ENCODE results near the gene TSKS.

TSKS gene

GRCh38 chr19:49704888-49705642, 58.0 kb downstream of the TSKS start:
- H3K9me3 ChIP-seq (ENCODE audit: control insufficient read depth, low read depth, low read length) = no peaks in the 10 kb centered on the region
- H3K27me3 ChIP-seq (ENCODE audit: control insufficient read depth, insufficient read depth, low read length) = no peaks in the 10 kb centered on the region
- H3K4me3 ChIP-seq (ENCODE audit: low read length) = no peak overlapping the region
- H3K27ac ChIP-seq (ENCODE audit: low read length) = no peak overlapping the region
- peaks cover 27% of the 10 kb centered on the region for H3K36me3 ChIP-seq (ENCODE audit: control insufficient read depth, low read depth, low read length)
- H3K9ac ChIP-seq (ENCODE audit: low read length) = no peak overlapping the region
- H3K4me1 ChIP-seq (ENCODE audit: control insufficient read depth, low read depth, low read length) = no peaks in the 10 kb centered on the region

GRCh38 chr19:49701271-49701786, 61.8 kb downstream of the TSKS start:
- Histone ChIP-seq H3K27ac (ENCODE audit: low read length) (no peak overlapping the region), H3K9ac (ENCODE audit: low read length) (no peak overlapping the region), H3K36me3 (ENCODE audit: control insufficient read depth, low read depth, low read length) (peaks cover 25% of the 10 kb centered on the region), H3K27me3 (ENCODE audit: control insufficient read depth, insufficient read depth, low read length) (no peaks in the 10 kb centered on the region), H3K4me3 (ENCODE audit: low read length) (no peak overlapping the region), H3K4me1 (ENCODE audit: control insufficient read depth, low read depth, low read length) (no peaks in the 10 kb centered on the region), H3K9me3 (ENCODE audit: control insufficient read depth, low read depth, low read length) (no peaks in the 10 kb centered on the region)

GRCh38 chr19:49700563-49700962, 62.5 kb downstream of the TSKS start:
- H3K9me3 ChIP-seq (ENCODE audit: control insufficient read depth, low read depth, low read length) = no peaks in the 10 kb centered on the region
- H3K4me3 ChIP-seq (ENCODE audit: low read length) = no peak overlapping the region
- no peaks in the 10 kb centered on the region for H3K27me3 ChIP-seq (ENCODE audit: control insufficient read depth, insufficient read depth, low read length)
- no peaks in the 10 kb centered on the region for H3K4me1 ChIP-seq (ENCODE audit: control insufficient read depth, low read depth, low read length)
- H3K9ac ChIP-seq (ENCODE audit: low read length) = no peak overlapping the region
- no peak overlapping the region for H3K27ac ChIP-seq (ENCODE audit: low read length)
- peaks cover 19% of the 10 kb centered on the region for H3K36me3 ChIP-seq (ENCODE audit: control insufficient read depth, low read depth, low read length)

- Histone ChIP-seq H3K9ac (ENCODE audit: low read length) (no peak overlapping the region), H3K27ac (ENCODE audit: low read length) (no peak overlapping the region), H3K36me3 (ENCODE audit: control insufficient read depth, low read depth, low read length) (peaks cover 10% of the 10 kb centered on the region), H3K9me3 (ENCODE audit: control insufficient read depth, low read depth, low read length) (no peaks in the 10 kb centered on the region), H3K4me1 (ENCODE audit: control insufficient read depth, low read depth, low read length) (no peaks in the 10 kb centered on the region), H3K27me3 (ENCODE audit: control insufficient read depth, insufficient read depth, low read length) (no peaks in the 10 kb centered on the region), H3K4me3 (ENCODE audit: low read length) (no peak overlapping the region)
Observed at GRCh38 chr19:49699364-49699763, 63.7 kb downstream of the TSKS start.

- H3K9ac ChIP-seq (ENCODE audit: low read length) = no peak overlapping the region
- H3K27ac ChIP-seq (ENCODE audit: low read length) = no peak overlapping the region
- H3K4me3 ChIP-seq (ENCODE audit: low read length) = no peak overlapping the region
- H3K9me3 ChIP-seq (ENCODE audit: control insufficient read depth, low read depth, low read length) = no peaks in the 10 kb centered on the region
- H3K4me1 ChIP-seq (ENCODE audit: control insufficient read depth, low read depth, low read length) = no peaks in the 10 kb centered on the region
- H3K27me3 ChIP-seq (ENCODE audit: control insufficient read depth, insufficient read depth, low read length) = no peaks in the 10 kb centered on the region
- H3K36me3 ChIP-seq (ENCODE audit: control insufficient read depth, low read depth, low read length) = peaks cover 17% of the 10 kb centered on the region
Observed at GRCh38 chr19:49696865-49697264, 66.2 kb downstream of the TSKS start.

- Histone ChIP-seq H3K9ac (ENCODE audit: low read length) (no peak overlapping the region), H3K27ac (ENCODE audit: low read length) (no peak overlapping the region), H3K36me3 (ENCODE audit: control insufficient read depth, low read depth, low read length) (peaks cover 17% of the 10 kb centered on the region), H3K27me3 (ENCODE audit: control insufficient read depth, insufficient read depth, low read length) (no peaks in the 10 kb centered on the region), H3K4me1 (ENCODE audit: control insufficient read depth, low read depth, low read length) (no peaks in the 10 kb centered on the region), H3K9me3 (ENCODE audit: control insufficient read depth, low read depth, low read length) (no peaks in the 10 kb centered on the region), H3K4me3 (ENCODE audit: low read length) (no peak overlapping the region)
Observed at GRCh38 chr19:49696115-49696514, 67.0 kb downstream of the TSKS start.

- H3K9ac ChIP-seq (ENCODE audit: low read length) = no peak overlapping the region
- no peaks in the 10 kb centered on the region for H3K27me3 ChIP-seq (ENCODE audit: control insufficient read depth, insufficient read depth, low read length)
- H3K27ac ChIP-seq (ENCODE audit: low read length) = no peak overlapping the region
- peak overlapping the region; percentile 79 for H3K4me3 ChIP-seq (ENCODE audit: low read length)
- no peaks in the 10 kb centered on the region for H3K9me3 ChIP-seq (ENCODE audit: control insufficient read depth, low read depth, low read length)
- H3K4me1 ChIP-seq (ENCODE audit: control insufficient read depth, low read depth, low read length) = no peaks in the 10 kb centered on the region
- peaks cover 25% of the 10 kb centered on the region for H3K36me3 ChIP-seq (ENCODE audit: control insufficient read depth, low read depth, low read length)
Observed at GRCh38 chr19:49692147-49692506, 71.0 kb downstream of the TSKS start.

- peak overlapping the region; percentile 46 for H3K27ac ChIP-seq (ENCODE audit: low read length)
- H3K36me3 ChIP-seq (ENCODE audit: control insufficient read depth, low read depth, low read length) = peaks cover 23% of the 10 kb centered on the region
- H3K4me3 ChIP-seq (ENCODE audit: low read length) = peak overlapping the region; percentile 79
- H3K9ac ChIP-seq (ENCODE audit: low read length) = peak overlapping the region; percentile 64
- no peaks in the 10 kb centered on the region for H3K9me3 ChIP-seq (ENCODE audit: control insufficient read depth, low read depth, low read length)
- no peaks in the 10 kb centered on the region for H3K27me3 ChIP-seq (ENCODE audit: control insufficient read depth, insufficient read depth, low read length)
- H3K4me1 ChIP-seq (ENCODE audit: control insufficient read depth, low read depth, low read length) = no peaks in the 10 kb centered on the region
Observed at GRCh38 chr19:49691243-49692146, 71.6 kb downstream of the TSKS start.

- peak within 1 kb of the TSS; percentile 48 for H3K27ac ChIP-seq (ENCODE audit: low read length)
- H3K4me3 ChIP-seq (ENCODE audit: low read length) = peak within 1 kb of the TSS; percentile 79
Observed at GRCh38 chr19:49690656-49691242, 72.4 kb downstream of the TSKS start, which contains the start of gene CPT1C. Gene CPT1C (plus strand): TSS chr19:49691116. CDS start chr19:49692253, 1,137 bp downstream.

GRCh38 chr19:49690079-49690655, 72.9 kb downstream of the TSKS start:
- Histone ChIP-seq H3K27ac (ENCODE audit: low read length) (peak overlapping the region; percentile 48), H3K36me3 (ENCODE audit: control insufficient read depth, low read depth, low read length) (peaks cover 36% of the 10 kb centered on the region), H3K4me3 (ENCODE audit: low read length) (peak overlapping the region; percentile 79), H3K27me3 (ENCODE audit: control insufficient read depth, insufficient read depth, low read length) (no peaks in the 10 kb centered on the region), H3K9me3 (ENCODE audit: control insufficient read depth, low read depth, low read length) (no peaks in the 10 kb centered on the region), H3K9ac (ENCODE audit: low read length) (peak overlapping the region; percentile 64), H3K4me1 (ENCODE audit: control insufficient read depth, low read depth, low read length) (no peaks in the 10 kb centered on the region)

More at GRCh38 chr19:49690656-49691242, 72.4 kb downstream of the TSKS start, which contains the start of gene CPT1C:
- Histone ChIP-seq H3K9me3 (ENCODE audit: control insufficient read depth, low read depth, low read length) (no peaks in the 10 kb centered on the region), H3K27me3 (ENCODE audit: control insufficient read depth, insufficient read depth, low read length) (no peaks in the 10 kb centered on the region), H3K4me1 (ENCODE audit: control insufficient read depth, low read depth, low read length) (no peaks in the 10 kb centered on the region), H3K36me3 (ENCODE audit: control insufficient read depth, low read depth, low read length) (peaks cover 30% of the 10 kb centered on the region), H3K9ac (ENCODE audit: low read length) (peak within 1 kb of the TSS; percentile 64)

Data from iPS-18a (cell line).